Keratinocyte (primary cell): ENCODE results near the gene FLNB. TPM values are rescaled to one million over a fixed set of nuclear protein-coding genes. Genes with fewer than 3 reads are reported as not detected.

Experiments
- DNase-seq: peaks from one replicate; pipeline ENCODE4 v3.0.0-alpha.2; 2011; ENCODE audit warnings: low read depth, missing footprints, low spot score
- FAIRE-seq: peaks from 2 replicates; lab custom pipeline; 2011; peaks lifted over from hg19 to GRCh38; lab: Jason Lieb, UNC
- H2AFZ ChIP-seq: 2 replicates; pipeline ENCODE4 v1.6.0; 2012; ENCODE audit warnings: low read length, control low read depth, inconsistent platforms; ENCODE audit not compliant: control insufficient read depth
- H3K27ac ChIP-seq: 2 replicates; pipeline ENCODE4 v1.5.1; 2011; ENCODE audit warnings: low read length; ENCODE audit not compliant: control insufficient read depth, insufficient read depth
- H3K27me3 ChIP-seq: 3 replicates; pipeline ENCODE4 v1.6.0; 2011; ENCODE audit warnings: low read length; ENCODE audit not compliant: control insufficient read depth, insufficient read depth; ENCODE audit errors: extremely low read depth
- H3K36me3 ChIP-seq, 2 experiments: 2 replicates in 1 of 2; 3 replicates in 1 of 2; pipeline ENCODE4 v1.5.1; 2011; ENCODE audit warnings: low read length in 2 of 2, mild to moderate bottlenecking in 1 of 2; ENCODE audit not compliant: control insufficient read depth in 2 of 2, insufficient read depth in 2 of 2; ENCODE audit errors: extremely low read depth in 1 of 2
- H3K4me1 ChIP-seq: 3 replicates; pipeline ENCODE4 v1.5.1; 2011; ENCODE audit warnings: low read length; ENCODE audit not compliant: control insufficient read depth, insufficient read depth; ENCODE audit errors: extremely low read depth
- H3K4me2 ChIP-seq: 3 replicates; pipeline ENCODE4 v1.6.0; 2011; ENCODE audit warnings: low read depth, low read length; ENCODE audit not compliant: control insufficient read depth, insufficient read depth; ENCODE audit errors: extremely low read depth
- H3K4me3 ChIP-seq, 3 experiments: fragments of 200-600 bp in 1 of 3; sonication (generic) in 1 of 3; 2 replicates in 2 of 3; 3 replicates in 1 of 3; pipeline ENCODE4 v1.5.1; 2011 to 2016; ENCODE audit warnings: low read length in 3 of 3, mild to moderate bottlenecking in 3 of 3, control low read depth in 2 of 3, inconsistent platforms in 1 of 3, low read depth in 1 of 3, mixed read lengths in 1 of 3, mixed run types in 1 of 3, moderate library complexity in 1 of 3; ENCODE audit not compliant: control insufficient read depth in 2 of 3, insufficient read depth in 2 of 3; ENCODE audit errors: extremely low read depth in 1 of 3
- H3K79me2 ChIP-seq: 2 replicates; pipeline ENCODE4 v1.6.0; 2012; ENCODE audit warnings: low read length; ENCODE audit not compliant: control insufficient read depth, insufficient read depth
- H3K9ac ChIP-seq: 3 replicates; pipeline ENCODE4 v1.6.0; 2011; ENCODE audit warnings: low read length; ENCODE audit not compliant: control insufficient read depth, insufficient read depth; ENCODE audit errors: extremely low read depth
- H3K9me1 ChIP-seq: 3 replicates; pipeline ENCODE4 v1.6.0; 2011; ENCODE audit warnings: low read length; ENCODE audit not compliant: control insufficient read depth, insufficient read depth; ENCODE audit errors: extremely low read depth
- H3K9me3 ChIP-seq: 2 replicates; pipeline ENCODE4 v1.5.1; 2012; ENCODE audit warnings: low read depth, low read length; ENCODE audit not compliant: control insufficient read depth
- H4K20me1 ChIP-seq: 3 replicates; pipeline ENCODE4 v1.6.0; 2011; ENCODE audit warnings: low read length; ENCODE audit not compliant: control insufficient read depth, insufficient read depth; ENCODE audit errors: extremely low read depth
- EZH2 ChIP-seq: IDR thresholded peaks from one replicate; pipeline ENCODE4 v1.6.1; 2012; ENCODE audit warnings: inconsistent platforms, mild to moderate bottlenecking, low read length, moderate library complexity
- dilution Hi-C: fragments of 300-500 bp; cut with MboI; formaldehyde crosslinking; loops from one replicate; pipeline ENCODE4 v1.7.0; 2020; ENCODE audit warnings: low sequenced_read_pairs; ENCODE audit not compliant: extremely low pct_ligation_motif_present
- polyA plus RNA-seq, 5 experiments: library from polyadenylated mRNA; depleted of rRNA in 3 of 5; stranded (reverse) in 3 of 5; stranded (forward) in 1 of 5; unstranded in 1 of 5; fragments of >200 nt; gene quantifications; 1 replicate in 1 of 5; 2 replicates in 3 of 5; 3 replicates in 1 of 5; pipeline versions ENCODE4 v1.2.1 to v1.2.3, GENCODE V29; 2011 to 2012; ENCODE audit warnings: missing spikeins in 2 of 5, low read depth in 1 of 5, low replicate concordance in 1 of 5
- TF ChIP-seq, protein P1 (sequence below), 3 experiments: IDR thresholded peaks in 1 of 3; conservative IDR thresholded peaks in 1 of 3; optimal IDR thresholded peaks in 1 of 3; 2 replicates in 2 of 3; 3 replicates in 1 of 3; pipeline versions ENCODE3 to v1.5.1; 2011; ENCODE audit warnings: low read length in 3 of 3, mild to moderate bottlenecking in 3 of 3, moderate library complexity in 2 of 3, control low read depth in 1 of 3, inconsistent platforms in 1 of 3; ENCODE audit not compliant: insufficient read depth in 2 of 3; ENCODE audit errors: extremely low read depth in 1 of 3

The FLNB gene
- polyA plus RNA-seq, 1 donor (not counting 4 experiments of a cell fraction or from before 2014, with no cell fraction given): 289 TPM

GRCh38 chr3:58131101-58131825, 123.0 kb downstream of the FLNB start:
- Histone ChIP-seq H3K27ac (no peak overlapping the region), H3K9me1 (no peaks in the 10 kb centered on the region), H3K36me3 (peaks cover 71 to 89% of the 10 kb centered on the region in 2 experiments), H4K20me1 (peaks cover 51% of the 10 kb centered on the region), H3K4me2 (no peak overlapping the region), H2AFZ (no peak overlapping the region), H3K9me3 (no peaks in the 10 kb centered on the region), H3K9ac (no peak overlapping the region), H3K79me2 (peaks cover 51% of the 10 kb centered on the region), H3K4me3 (no peak overlapping the region), H3K27me3 (no peaks in the 10 kb centered on the region), H3K4me1 (no peaks in the 10 kb centered on the region)
- DNase-seq (no peak), FAIRE-seq (no peak)
- TF ChIP-seq, protein P1, sequence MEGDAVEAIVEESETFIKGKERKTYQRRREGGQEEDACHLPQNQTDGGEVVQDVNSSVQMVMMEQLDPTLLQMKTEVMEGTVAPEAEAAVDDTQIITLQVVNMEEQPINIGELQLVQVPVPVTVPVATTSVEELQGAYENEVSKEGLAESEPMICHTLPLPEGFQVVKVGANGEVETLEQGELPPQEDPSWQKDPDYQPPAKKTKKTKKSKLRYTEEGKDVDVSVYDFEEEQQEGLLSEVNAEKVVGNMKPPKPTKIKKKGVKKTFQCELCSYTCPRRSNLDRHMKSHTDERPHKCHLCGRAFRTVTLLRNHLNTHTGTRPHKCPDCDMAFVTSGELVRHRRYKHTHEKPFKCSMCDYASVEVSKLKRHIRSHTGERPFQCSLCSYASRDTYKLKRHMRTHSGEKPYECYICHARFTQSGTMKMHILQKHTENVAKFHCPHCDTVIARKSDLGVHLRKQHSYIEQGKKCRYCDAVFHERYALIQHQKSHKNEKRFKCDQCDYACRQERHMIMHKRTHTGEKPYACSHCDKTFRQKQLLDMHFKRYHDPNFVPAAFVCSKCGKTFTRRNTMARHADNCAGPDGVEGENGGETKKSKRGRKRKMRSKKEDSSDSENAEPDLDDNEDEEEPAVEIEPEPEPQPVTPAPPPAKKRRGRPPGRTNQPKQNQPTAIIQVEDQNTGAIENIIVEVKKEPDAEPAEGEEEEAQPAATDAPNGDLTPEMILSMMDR (optimal IDR thresholded peaks at IDR 0.05 in 1 of 3, IDR thresholded peaks at IDR 0.05 in 1 of 3, conservative IDR thresholded peaks at IDR 0.05 in 1 of 3; ENCODE audit: extremely low read depth in 1 of 3, insufficient read depth in 2 of 3, low read length in 3 of 3): no peak
- no peak for TF ChIP-seq EZH2
- dilution Hi-C loops: no loop called here

DNA sequence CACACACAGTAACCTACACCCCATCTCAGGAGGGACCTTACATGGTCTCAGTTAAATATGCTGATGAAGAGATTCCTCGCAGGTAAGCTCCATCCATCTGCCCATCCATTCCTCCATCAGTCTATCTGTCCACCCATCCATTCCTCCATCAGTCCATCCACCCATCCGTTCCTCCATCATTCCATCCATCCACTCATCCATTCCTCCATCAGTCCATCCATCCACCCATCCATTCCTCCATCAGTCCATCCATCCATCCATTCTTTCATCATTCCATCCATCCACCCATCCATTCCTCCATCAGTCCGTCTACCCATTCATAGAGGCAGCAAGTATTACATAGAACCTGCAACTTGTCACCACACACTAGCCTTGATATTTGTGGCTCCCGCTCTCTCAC, 124.6 kb downstream of the FLNB start:
- Histone ChIP-seq H4K20me1 (peaks cover 51% of the 10 kb centered on the region), H3K27ac (no peak overlapping the region), H3K9ac (no peak overlapping the region), H3K4me2 (no peak overlapping the region), H3K9me1 (no peaks in the 10 kb centered on the region), H3K4me1 (no peaks in the 10 kb centered on the region), H3K27me3 (no peaks in the 10 kb centered on the region), H3K9me3 (no peaks in the 10 kb centered on the region), H2AFZ (no peak overlapping the region), H3K4me3 (no peak overlapping the region), H3K79me2 (peaks cover 44% of the 10 kb centered on the region), H3K36me3 (peaks cover 76 to 89% of the 10 kb centered on the region in 2 experiments)
- FAIRE-seq (peak; percentile 20), DNase-seq (no peak)
- dilution Hi-C loops: no loop called here
- TF ChIP-seq EZH2: no peak
- TF ChIP-seq, protein P1 (optimal IDR thresholded peaks at IDR 0.05 in 1 of 3, IDR thresholded peaks at IDR 0.05 in 1 of 3, conservative IDR thresholded peaks at IDR 0.05 in 1 of 3; ENCODE audit: extremely low read depth in 1 of 3, insufficient read depth in 2 of 3, low read length in 3 of 3): no peak
